Astrocyte (in vitro differentiated cells and primary cell): ENCODE results near the gene KRT74.

Source experiments
- CTCF ChIP-seq: IDR thresholded peaks from 2 replicates; pipeline ENCODE4 v1.5.1; 2011; ENCODE audit warnings: low read depth, mild to moderate bottlenecking, inconsistent platforms, low read length, moderate library complexity; ENCODE audit not compliant: insufficient read depth
- EZH2 ChIP-seq: IDR thresholded peaks from 2 replicates; pipeline ENCODE4 v1.6.1; 2012; ENCODE audit warnings: mild to moderate bottlenecking, low read length, inconsistent platforms; ENCODE audit not compliant: insufficient read depth

- TF ChIP-seq CTCF, result no peak
- TF ChIP-seq EZH2, result no peak
Observed at GRCh38 chr12:52604859-52605258, 31.2 kb upstream of the KRT74 start.
